Lower leg skin (tissue), 4 donors: Measurements from ENCODE around the gene KRTAP4-2. TPM values are rescaled to one million over a fixed set of nuclear protein-coding genes. Genes with fewer than 3 reads are reported as not detected.

Source experiments
- DNase-seq, 2 donors: peaks; one replicate each; pipeline ENCODE4 v3.0.0-alpha.2; 2019; ENCODE audit warnings: low spot score in 2 of 2
- H3K4me3 ChIP-seq: fragments of 200-600 bp; sonication (generic); 2 replicates; pipeline ENCODE4 v1.5.1; 2017; ENCODE audit warnings: mild to moderate bottlenecking, low read depth; ENCODE audit not compliant: poor library complexity, severe bottlenecking
- CTCF ChIP-seq, 3 donors: fragments of 450-650 bp; IDR thresholded peaks; one replicate each; pipeline ENCODE4 v1.5.1; 2016; ENCODE audit warnings: antibody characterized with exemption in 3 of 3, mild to moderate bottlenecking in 3 of 3, moderate library complexity in 2 of 3
- POLR2A ChIP-seq, 2 donors: fragments of 450-650 bp; IDR thresholded peaks; one replicate each; pipeline ENCODE4 v1.6.1; 2016 to 2017; ENCODE audit warnings: antibody characterized with exemption in 2 of 2, mild to moderate bottlenecking in 1 of 2, moderate library complexity in 1 of 2
- WGBS, 2 donors: methylation state at CpG; one replicate each; pipeline ENCODE4 v1.1.5; 2018; 5-methylcytosine and 5-hydroxymethylcytosine counted together
- intact Hi-C: fragments of 100-400 bp; cut with DNase I; formaldehyde crosslinking; loops from one replicate; pipeline ENCODE4 v1.15.0; 2023; ENCODE audit warnings: low total_unique reads
- total RNA-seq, 4 donors: library from RNA; depleted of rRNA; stranded (reverse); fragments of >200 nt; gene quantifications; one replicate each; pipeline ENCODE4 v1.1.0, GENCODE V29; 2016

KRTAP4-2 gene
- total RNA-seq, 4 donors from 2014 or later: 5.0 to 75.4 TPM; not detected in 2

- no peak for TF ChIP-seq POLR2A (IDR thresholded peaks at IDR 0.05)
- TF ChIP-seq CTCF (IDR thresholded peaks at IDR 0.05): no peak
- no peak within 1 kb of the TSS for H3K4me3 ChIP-seq
- DNase-seq: no peak
- intact Hi-C loops: no loop called here
- WGBS, 2 donors: 69 to 75% methylated on average over 9 of the region's 9 CpGs
Measured at GRCh38 chr17:41184480-41184961, 6.5 kb upstream of the KRTAP4-2 start, which contains the start of gene KRTAP4-1. TSS of gene KRTAP4-1 (minus strand) at chr17:41184911. CDS start at chr17:41184854, 57 bp downstream.

- intact Hi-C loops: no loop called here
- H3K4me3 ChIP-seq: no peak overlapping the region
- no peak for DNase-seq
- TF ChIP-seq CTCF (IDR thresholded peaks at IDR 0.05): no peak
- no peak for TF ChIP-seq POLR2A (IDR thresholded peaks at IDR 0.05)
- WGBS, 2 donors: 43% methylated on average over 1 of the region's 1 CpG
Measured at GRCh38 chr17:41178843-41179616, 1.0 kb upstream of the KRTAP4-2 start.

GRCh38 chr17:41178341-41178740, 320 bp upstream of the KRTAP4-2 start:
- no peak overlapping the region for H3K4me3 ChIP-seq
- TF ChIP-seq CTCF (IDR thresholded peaks at IDR 0.05) (no peak), POLR2A (IDR thresholded peaks at IDR 0.05) (no peak)
- DNase-seq: no peak
- 89 to 93% methylated on average over 3 of the region's 3 CpGs for WGBS, 2 donors
- intact Hi-C loops: no loop called here

- intact Hi-C loops: no loop called here
- WGBS, 2 donors: 60 to 74% methylated on average over 3 of the region's 3 CpGs
- TF ChIP-seq CTCF (IDR thresholded peaks at IDR 0.05) (no peak), POLR2A (IDR thresholded peaks at IDR 0.05) (no peak)
- DNase-seq: no peak
- no peak overlapping the region for H3K4me3 ChIP-seq
Measured at GRCh38 chr17:41176744-41177387, 1.2 kb downstream of the KRTAP4-2 start.

- no peak overlapping the region for H3K4me3 ChIP-seq
- no peak for DNase-seq
- intact Hi-C loops: no loop called here
- WGBS, 2 donors: 72 to 78% methylated on average over 2 of the region's 2 CpGs
- no peak for TF ChIP-seq POLR2A (IDR thresholded peaks at IDR 0.05)
- TF ChIP-seq CTCF (IDR thresholded peaks at IDR 0.05): no peak
Measured at GRCh38 chr17:41171886-41172285, 6.1 kb downstream of the KRTAP4-2 start.
